Effector memory CD8-positive, alpha-beta T cell (primary cell): ENCODE data around the gene ELFN2.

Experiments used
- ATAC-seq: fragments of 150-1000 bp; cut with Tn5 transposase; replicated peaks from 2 replicates; pipeline ENCODE4 v1.10.0; 2021; ENCODE audit warnings: mild to moderate bottlenecking, moderate library complexity
- DNase-seq, 3 experiments: peaks; one replicate each; pipeline ENCODE4 v3.0.0; 2021
- H3K27ac Mint-ChIP-seq, 2 donors: one replicate each; pipeline ENCODE4 v1.8.0; 2022; ENCODE audit warnings: mild to moderate bottlenecking in 2 of 2, mixed read lengths in 2 of 2, moderate library complexity in 2 of 2
- H3K27me3 Mint-ChIP-seq, 2 donors: one replicate each; pipeline ENCODE4 v1.8.0; 2022; ENCODE audit warnings: mixed read lengths in 2 of 2
- H3K36me3 Mint-ChIP-seq: one replicate; pipeline ENCODE4 v1.8.0; 2022; ENCODE audit warnings: mild to moderate bottlenecking, moderate library complexity, mixed read lengths; ENCODE audit not compliant: insufficient read depth
- H3K4me1 Mint-ChIP-seq, 2 donors: one replicate each; pipeline ENCODE4 v1.8.0; 2022; ENCODE audit warnings: low read depth in 2 of 2, mixed read lengths in 2 of 2
- H3K4me3 Mint-ChIP-seq, 2 donors: one replicate each; pipeline ENCODE4 v1.8.0; 2022; ENCODE audit warnings: mild to moderate bottlenecking in 2 of 2, mixed read lengths in 2 of 2, moderate library complexity in 2 of 2
- H3K9me3 Mint-ChIP-seq, 2 donors: one replicate each; pipeline ENCODE4 v1.8.0; 2022; ENCODE audit warnings: mixed read lengths in 2 of 2

The ELFN2 gene

DNA sequence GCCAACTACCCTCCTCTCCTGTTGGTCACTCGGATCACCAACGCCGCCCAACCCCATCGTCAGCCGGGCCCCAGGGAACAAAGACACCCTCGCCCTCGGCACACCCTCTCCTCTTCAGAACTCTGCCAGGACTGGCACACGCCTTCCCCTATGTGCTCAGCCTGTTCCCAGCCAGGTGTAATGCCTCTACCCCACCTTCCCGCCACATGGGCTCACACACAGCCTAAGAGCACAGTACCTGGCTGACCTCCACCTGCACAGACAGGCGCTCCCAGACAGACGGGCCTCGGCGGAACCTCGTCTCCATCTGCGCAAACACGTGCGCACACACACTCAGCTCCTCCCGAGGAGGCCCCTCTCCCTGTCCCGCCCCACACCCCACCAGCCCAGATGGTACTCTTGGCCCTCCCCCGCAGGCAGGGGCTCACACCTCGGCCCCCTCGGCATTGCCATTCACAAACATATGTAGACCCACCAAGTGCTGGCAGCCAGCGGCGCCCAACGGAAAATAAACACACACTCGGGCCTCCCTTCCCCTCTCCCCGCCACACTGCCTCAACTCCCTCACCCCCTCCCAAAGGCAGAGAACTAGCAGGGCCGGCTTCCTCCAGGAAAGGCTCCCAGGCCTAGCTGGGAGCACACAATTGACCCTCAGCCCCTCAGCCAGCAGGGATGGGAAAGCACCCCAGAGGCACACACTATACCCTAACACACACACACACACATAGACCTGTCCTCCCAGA is 8.5 kb downstream of the ELFN2 start:
- Mint-ChIP-seq H3K9me3 (no peaks in the 10 kb centered on the region), H3K27ac (peak overlapping the region in 1 of 2 donors; percentile 62), H3K27me3 (peaks cover 59 to 83% of the 10 kb centered on the region in 2 donors), H3K4me3 (peak overlapping the region; percentile 78 to 89), H3K4me1 (peaks cover 26 to 30% of the 10 kb centered on the region in 2 donors), H3K36me3 (peaks cover 2% of the 10 kb centered on the region)
- ATAC-seq: no peak
- no peak for DNase-seq

DNA sequence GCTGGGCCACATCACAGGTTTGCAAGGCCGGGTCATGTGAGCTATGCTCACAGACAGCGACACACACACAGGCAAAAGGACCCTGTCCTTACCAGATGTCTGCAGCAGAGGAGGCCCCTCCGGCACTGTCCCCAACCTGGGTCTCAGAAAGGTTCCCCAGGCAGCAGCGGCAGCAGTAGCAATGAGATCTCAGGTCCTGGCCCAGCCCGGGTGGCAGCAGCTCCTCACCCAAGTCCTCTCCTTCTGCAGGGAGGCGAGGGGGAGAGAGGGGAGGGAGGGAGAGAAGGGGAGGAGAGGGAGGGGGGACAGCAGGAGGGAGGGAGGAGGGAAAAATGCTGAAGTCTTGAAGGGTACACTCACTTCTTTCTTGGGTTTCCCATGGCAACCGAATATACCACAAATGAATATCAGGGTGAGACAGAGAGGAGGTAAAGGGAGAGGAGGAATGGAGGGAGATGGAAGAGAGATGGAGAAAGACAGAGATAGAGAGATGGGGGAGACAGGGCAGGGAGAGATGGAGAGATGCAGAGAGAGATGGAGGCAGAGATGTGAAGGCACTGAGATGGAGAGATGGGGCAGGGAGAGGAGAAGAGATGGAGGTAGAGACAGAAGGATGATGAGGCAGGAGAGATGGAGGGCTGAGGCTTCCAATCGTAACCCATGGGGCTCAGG is 9.5 kb downstream of the ELFN2 start:
- H3K27ac Mint-ChIP-seq: no peak overlapping the region

DNA sequence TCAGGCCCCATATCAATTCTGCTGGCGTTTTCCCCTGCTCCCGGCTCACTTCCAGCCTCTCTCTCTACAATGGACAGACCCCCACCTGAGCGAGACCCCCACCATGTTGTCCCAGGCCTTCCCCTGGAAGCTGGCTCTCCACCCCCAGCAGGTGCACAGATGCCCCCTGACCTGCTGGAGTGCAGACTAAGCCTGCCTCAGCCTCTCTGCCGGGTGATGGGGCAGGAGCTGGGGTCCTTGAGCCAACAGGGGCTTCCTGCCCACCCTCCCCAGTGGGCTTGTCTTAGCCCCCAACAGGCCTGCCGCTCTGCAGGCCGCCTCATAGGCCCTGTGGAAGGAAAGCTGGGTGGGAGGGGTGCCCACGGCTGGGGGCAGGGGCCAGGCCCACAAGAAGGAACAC is 10.0 kb downstream of the ELFN2 start:
- no peaks in the 10 kb centered on the region for H3K9me3 Mint-ChIP-seq
- peaks cover 30 to 33% of the 10 kb centered on the region in 2 donors for H3K4me1 Mint-ChIP-seq
- peak overlapping the region in 1 of 2 donors; percentile 15 for H3K27ac Mint-ChIP-seq
- ATAC-seq (no peak), DNase-seq (no peak)
- H3K4me3 Mint-ChIP-seq: peak overlapping the region; percentile 60 to 72
- peaks cover 2% of the 10 kb centered on the region for H3K36me3 Mint-ChIP-seq
- H3K27me3 Mint-ChIP-seq: peaks cover 66 to 98% of the 10 kb centered on the region in 2 donors

More for the DNA sequence above, 9.5 kb downstream of the ELFN2 start:
- H3K27me3 Mint-ChIP-seq: peaks cover 66 to 93% of the 10 kb centered on the region in 2 donors
- DNase-seq (no peak), ATAC-seq (no peak)
- peaks cover 30% of the 10 kb centered on the region in 2 donors for H3K4me1 Mint-ChIP-seq
- peak overlapping the region in 1 of 2 donors; percentile 89 for H3K4me3 Mint-ChIP-seq
- H3K36me3 Mint-ChIP-seq: peaks cover 2% of the 10 kb centered on the region
- H3K9me3 Mint-ChIP-seq: no peaks in the 10 kb centered on the region

DNA sequence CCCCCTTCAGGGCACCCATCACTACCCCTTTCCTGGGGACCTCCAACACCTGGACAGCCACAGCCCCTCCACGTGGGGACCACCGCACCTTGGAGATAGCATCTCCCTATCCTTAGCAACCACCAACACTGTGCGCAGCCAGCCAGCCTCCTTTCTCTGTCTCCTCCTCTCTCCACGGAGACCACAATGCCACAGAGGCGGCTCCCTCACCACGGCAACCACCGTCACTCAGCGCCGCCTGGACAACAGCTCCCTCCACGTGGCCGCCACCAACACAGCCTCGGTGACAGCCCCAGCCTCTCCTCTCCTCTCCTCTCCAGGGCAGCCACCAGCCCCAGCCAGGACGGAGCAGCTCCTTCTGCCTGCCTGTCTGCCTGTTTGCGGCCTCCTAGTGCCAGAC is 10.5 kb downstream of the ELFN2 start:
- peaks cover 64 to 100% of the 10 kb centered on the region in 2 donors for H3K27me3 Mint-ChIP-seq
- no peaks in the 10 kb centered on the region for H3K9me3 Mint-ChIP-seq
- peak; percentile 72 for ATAC-seq
- peaks cover 30 to 33% of the 10 kb centered on the region in 2 donors for H3K4me1 Mint-ChIP-seq
- peaks cover 2% of the 10 kb centered on the region for H3K36me3 Mint-ChIP-seq
- peak overlapping the region; percentile 60 to 72 for H3K4me3 Mint-ChIP-seq
- DNase-seq: peak; percentile 15 to 29 (median 26)
- peak overlapping the region; percentile 5 to 15 for H3K27ac Mint-ChIP-seq

DNA sequence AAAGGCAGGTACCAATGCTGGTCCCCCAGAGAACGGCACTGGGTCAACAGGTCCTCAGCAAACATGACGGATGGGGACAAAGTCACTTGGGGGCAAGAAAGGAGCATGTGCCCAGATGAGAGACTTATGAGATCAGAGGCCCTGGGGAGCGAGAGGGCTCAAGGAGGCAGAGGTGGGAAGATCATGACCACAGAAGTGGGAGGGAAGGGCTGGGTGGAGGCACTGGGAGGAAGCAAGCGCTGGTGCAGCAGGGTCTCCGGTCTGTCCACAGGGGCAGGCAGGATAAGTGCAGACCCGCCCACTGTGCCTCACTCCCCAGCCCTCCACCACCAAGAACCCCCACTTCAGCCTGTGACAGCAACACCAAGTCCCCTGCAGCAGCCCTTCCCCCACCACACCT is 10.9 kb downstream of the ELFN2 start:
- no peak for DNase-seq
- no peaks in the 10 kb centered on the region for H3K9me3 Mint-ChIP-seq

DNA sequence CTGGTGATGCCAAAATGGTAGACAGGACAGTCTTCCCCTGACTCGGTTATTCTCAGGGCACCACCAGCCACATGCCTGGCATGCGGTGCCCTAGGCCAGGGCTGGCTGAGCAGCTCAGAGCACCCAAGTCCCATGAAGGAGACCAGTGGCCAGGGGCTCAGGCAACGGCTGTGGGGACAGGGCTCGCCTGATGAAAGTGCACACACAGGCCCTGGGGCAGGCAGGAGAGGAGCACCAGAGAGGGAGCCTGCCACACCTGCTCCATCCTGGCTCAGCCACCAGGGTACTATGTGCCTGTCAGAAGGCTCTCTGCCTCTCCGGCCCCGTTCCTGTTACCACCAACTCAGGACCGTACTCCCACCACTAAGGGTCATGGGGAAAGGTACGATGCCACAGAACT is 12.1 kb downstream of the ELFN2 start:
- H3K27me3 Mint-ChIP-seq: peaks cover 55 to 100% of the 10 kb centered on the region in 2 donors
- H3K9me3 Mint-ChIP-seq: no peaks in the 10 kb centered on the region
- H3K4me3 Mint-ChIP-seq: no peak overlapping the region
- no peak for DNase-seq
- no peak overlapping the region for H3K27ac Mint-ChIP-seq
- peaks cover 2% of the 10 kb centered on the region for H3K36me3 Mint-ChIP-seq
- H3K4me1 Mint-ChIP-seq: peaks cover 24 to 27% of the 10 kb centered on the region in 2 donors
- ATAC-seq: no peak

More for the DNA sequence above, 10.9 kb downstream of the ELFN2 start:
- Mint-ChIP-seq H3K27ac (no peak overlapping the region), H3K27me3 (peaks cover 61 to 100% of the 10 kb centered on the region in 2 donors), H3K4me1 (peaks cover 30 to 33% of the 10 kb centered on the region in 2 donors), H3K36me3 (peaks cover 2% of the 10 kb centered on the region), H3K4me3 (peak overlapping the region; percentile 60 to 72)
- no peak for ATAC-seq

DNA sequence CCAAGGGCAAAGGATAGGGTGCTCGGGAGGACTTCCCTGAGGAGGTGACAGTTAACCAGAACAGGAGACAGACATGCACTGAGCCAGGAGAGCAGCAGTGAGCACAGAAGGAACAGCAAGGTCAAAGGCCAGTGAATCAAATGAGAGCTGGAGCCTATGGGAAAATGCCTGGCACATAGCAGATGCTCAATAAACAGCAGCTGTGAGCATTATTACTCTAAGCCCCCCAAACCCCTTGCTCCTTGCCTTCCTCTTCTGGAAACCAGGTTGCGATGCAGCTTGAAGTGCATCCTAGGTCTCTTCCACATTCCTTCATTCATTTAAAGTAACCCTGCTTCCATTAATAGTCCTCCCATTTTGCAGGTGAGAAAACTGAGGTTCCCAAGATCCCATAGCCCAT is 13.0 kb downstream of the ELFN2 start:
- Mint-ChIP-seq H3K4me1 (peaks cover 19 to 23% of the 10 kb centered on the region in 2 donors), H3K9me3 (no peaks in the 10 kb centered on the region), H3K27me3 (peaks cover 59 to 100% of the 10 kb centered on the region in 2 donors), H3K4me3 (no peak overlapping the region), H3K27ac (no peak overlapping the region), H3K36me3 (peaks cover 2% of the 10 kb centered on the region)
- ATAC-seq (no peak), DNase-seq (no peak)

DNA sequence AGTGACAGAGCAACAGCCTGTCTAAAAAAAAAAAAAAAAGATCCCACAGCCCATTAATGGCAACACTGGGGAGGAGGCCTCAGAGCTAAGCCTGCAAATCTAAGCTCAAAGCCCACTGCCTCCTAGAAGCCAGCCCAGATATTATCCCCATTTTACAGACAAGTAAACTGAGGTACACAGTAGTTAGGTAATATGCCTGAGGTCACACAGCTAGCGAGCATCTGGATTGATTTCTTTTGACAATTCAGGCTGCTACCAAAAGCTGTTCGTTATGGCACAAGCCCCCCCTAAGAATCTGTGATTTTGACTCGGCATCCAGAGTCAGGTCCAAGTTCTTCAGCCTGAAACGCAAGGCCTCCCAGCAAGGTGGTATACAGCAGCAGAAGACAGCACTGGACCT is 13.7 kb downstream of the ELFN2 start:
- H3K4me1 Mint-ChIP-seq: peaks cover 15 to 20% of the 10 kb centered on the region in 2 donors
- no peaks in the 10 kb centered on the region for H3K9me3 Mint-ChIP-seq
- no peak overlapping the region for H3K27ac Mint-ChIP-seq
- H3K27me3 Mint-ChIP-seq: peaks cover 52 to 99% of the 10 kb centered on the region in 2 donors
- peaks cover 2% of the 10 kb centered on the region for H3K36me3 Mint-ChIP-seq
- no peak overlapping the region for H3K4me3 Mint-ChIP-seq
- ATAC-seq: no peak
- no peak for DNase-seq

DNA sequence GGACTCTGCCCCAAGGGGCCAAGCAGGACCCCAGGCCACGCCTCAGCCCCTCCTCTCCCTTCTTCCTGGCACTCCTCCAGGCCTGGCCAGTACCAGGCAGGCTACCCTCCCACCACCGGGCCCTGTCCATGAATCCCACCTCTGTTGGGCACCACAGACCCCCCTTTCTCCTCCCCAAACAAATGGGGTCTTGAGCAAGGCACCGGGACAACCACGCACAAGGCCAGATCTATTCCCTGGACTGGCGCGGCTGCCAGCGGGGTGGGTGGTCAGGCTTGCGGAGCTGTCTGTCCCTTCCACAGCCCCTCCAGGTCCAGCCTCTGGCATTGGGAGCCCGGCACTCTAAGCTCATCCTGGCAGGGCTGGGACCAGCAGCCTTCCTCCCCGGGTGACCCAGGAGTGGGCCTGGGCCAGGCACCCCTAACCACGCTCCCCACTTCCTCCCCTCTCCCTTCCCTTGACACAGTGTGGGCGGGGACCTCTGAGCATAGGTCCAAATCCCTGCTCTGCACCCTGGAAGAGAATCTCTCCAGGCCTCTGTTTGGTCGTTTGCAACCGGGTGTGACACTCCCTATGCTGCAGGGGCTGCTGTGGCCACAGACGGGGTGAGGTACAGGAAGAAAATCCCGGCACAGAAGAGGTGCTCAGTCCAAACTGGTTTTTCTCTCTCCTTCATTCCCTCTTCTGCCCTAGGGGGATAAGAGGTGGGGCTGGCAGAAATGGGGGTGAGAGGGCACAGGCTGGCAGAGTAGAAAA is 14.6 kb downstream of the ELFN2 start:
- DNase-seq: no peak
- Mint-ChIP-seq H3K27me3 (peaks cover 43 to 91% of the 10 kb centered on the region in 2 donors), H3K4me1 (peaks cover 15 to 20% of the 10 kb centered on the region in 2 donors), H3K27ac (no peak overlapping the region), H3K4me3 (no peak overlapping the region), H3K9me3 (no peaks in the 10 kb centered on the region), H3K36me3 (peaks cover 2% of the 10 kb centered on the region)
- ATAC-seq: no peak

DNA sequence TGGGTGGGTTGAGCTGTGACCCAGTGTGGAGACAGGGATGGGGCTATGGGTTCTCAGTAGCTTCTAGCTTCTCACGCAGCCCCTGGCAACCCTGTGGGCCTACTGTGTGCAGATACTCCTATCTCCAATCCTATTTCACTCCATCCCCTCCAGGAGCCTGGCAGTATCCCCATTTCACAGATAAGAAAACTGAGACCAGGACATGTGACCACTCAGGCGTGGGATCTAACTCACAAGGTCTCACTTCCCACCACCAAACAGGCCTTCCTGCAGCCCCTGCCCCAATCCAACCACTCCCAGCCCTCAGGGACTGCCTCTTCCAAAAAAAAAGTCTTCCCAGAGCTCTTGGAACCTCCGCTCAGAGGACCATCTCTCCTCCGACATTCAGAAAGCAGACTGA is 15.6 kb downstream of the ELFN2 start:
- Mint-ChIP-seq H3K27me3 (peaks cover 34 to 84% of the 10 kb centered on the region in 2 donors), H3K36me3 (peaks cover 2% of the 10 kb centered on the region), H3K9me3 (no peaks in the 10 kb centered on the region), H3K27ac (no peak overlapping the region), H3K4me3 (no peak overlapping the region), H3K4me1 (peaks cover 8 to 13% of the 10 kb centered on the region in 2 donors)
- ATAC-seq (no peak), DNase-seq (no peak)

DNA sequence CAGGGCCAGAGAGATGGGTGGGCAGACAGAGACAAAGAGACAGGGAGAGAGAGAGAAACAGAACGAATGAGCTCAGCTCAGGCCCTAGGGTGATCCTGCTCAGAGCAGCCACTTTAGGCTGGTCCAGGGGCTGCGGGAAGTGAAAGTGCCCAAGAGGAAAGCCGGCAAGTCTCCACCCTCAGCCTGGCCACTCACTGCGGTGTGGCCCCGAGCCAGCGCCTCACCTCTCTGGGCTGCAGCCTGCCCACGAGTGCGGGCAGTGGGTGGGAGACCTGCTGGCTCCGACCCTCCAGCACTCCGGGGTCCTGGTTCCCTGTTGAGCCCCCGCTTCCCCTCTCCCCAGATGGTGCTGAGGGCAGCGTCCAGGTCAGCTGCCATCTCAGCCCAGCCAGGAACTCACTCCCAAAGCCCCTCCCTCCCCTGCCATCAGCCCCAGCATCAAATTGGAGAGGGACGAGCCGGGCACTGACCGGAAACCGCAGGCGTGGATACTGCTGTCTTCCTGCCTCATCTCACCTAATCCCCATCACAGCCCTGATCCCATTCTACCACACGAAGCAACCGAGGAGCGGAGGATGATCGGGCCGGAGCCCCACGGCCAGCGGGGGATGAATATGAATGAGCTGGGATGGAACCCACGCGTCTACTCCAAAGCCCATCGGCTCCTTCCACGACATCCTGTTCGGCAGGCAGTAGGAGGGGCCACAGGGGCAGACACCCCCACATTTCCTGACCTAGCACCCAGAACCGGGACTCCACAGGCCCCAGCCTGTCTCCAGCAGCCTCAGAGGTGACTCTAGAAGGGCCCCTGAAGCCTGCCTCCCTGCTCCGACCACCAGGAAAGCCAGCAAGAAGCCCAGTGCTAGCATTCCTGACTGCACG is 16.9 kb downstream of the ELFN2 start:
- Mint-ChIP-seq H3K4me1 (peaks cover 0 to 7% of the 10 kb centered on the region in 2 donors), H3K27ac (no peak overlapping the region), H3K4me3 (no peak overlapping the region), H3K36me3 (no peaks in the 10 kb centered on the region), H3K27me3 (peaks cover 32 to 77% of the 10 kb centered on the region in 2 donors), H3K9me3 (no peaks in the 10 kb centered on the region)
- DNase-seq: no peak
- no peak for ATAC-seq

DNA sequence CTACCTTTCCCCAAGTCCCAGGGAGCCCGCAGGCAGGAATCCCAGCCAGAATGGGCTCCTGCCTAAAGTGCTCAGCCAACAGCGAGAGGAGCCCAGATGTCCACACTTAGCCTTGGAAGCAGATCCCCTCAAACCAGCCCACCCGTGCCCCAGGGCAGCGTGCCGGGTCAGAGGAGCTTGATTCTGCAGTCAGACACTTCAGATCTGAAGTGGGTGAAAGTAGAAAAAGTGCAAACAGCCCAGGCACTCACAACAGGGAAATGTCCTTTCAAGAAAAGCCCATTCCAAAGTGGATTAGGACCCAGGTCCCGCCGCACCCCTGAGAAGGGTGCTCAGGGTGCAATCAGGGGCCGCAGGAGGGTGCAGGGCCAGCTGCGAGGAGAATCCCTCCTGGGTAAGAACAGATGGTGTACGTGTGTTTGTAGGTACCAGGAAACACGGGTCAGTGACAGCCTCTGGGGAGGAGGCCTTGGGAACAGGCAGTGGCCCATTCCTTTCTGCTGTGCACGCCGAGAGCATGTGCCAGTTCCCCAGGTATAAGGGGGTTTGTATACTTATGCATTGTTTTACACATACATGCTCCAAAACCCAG is 17.7 kb downstream of the ELFN2 start:
- Mint-ChIP-seq H3K4me3 (no peak overlapping the region), H3K9me3 (no peaks in the 10 kb centered on the region), H3K36me3 (no peaks in the 10 kb centered on the region), H3K27ac (no peak overlapping the region), H3K27me3 (peaks cover 24 to 69% of the 10 kb centered on the region in 2 donors), H3K4me1 (peaks cover 0 to 7% of the 10 kb centered on the region in 2 donors)
- ATAC-seq (no peak), DNase-seq (no peak)
